Mucosa of descending colon (tissue), 3 donors: ENCODE results near the gene ACOX3. TPM values are rescaled to one million over a fixed set of nuclear protein-coding genes. Genes with fewer than 3 reads are reported as not detected.
"Not testable (repeated sequence)": the region's sequence is repeated elsewhere in the genome, so short reads cannot be mapped to it uniquely, and the experiment has no call there.

Experiments
- ATAC-seq: fragments of 200-7000 bp; cut with Tn5 transposase; one replicate; pipeline ENCODE4 v1.9.1; 2020; ENCODE audit warnings: mild to moderate bottlenecking, moderate library complexity
- DNase-seq, 3 donors: peaks; one replicate each; pipeline ENCODE4 v3.0.0-alpha.2; 2020
- H3K36me3 ChIP-seq: fragments of 200-600 bp; one replicate; pipeline ENCODE4 v1.8.0; 2021; ENCODE audit warnings: low read depth, mild to moderate bottlenecking
- H3K4me1 ChIP-seq: fragments of 200-600 bp; one replicate; pipeline ENCODE4 v1.8.0; 2021; ENCODE audit warnings: low read depth, mild to moderate bottlenecking
- H3K4me3 ChIP-seq: fragments of 200-600 bp; one replicate; pipeline ENCODE4 v1.8.0; 2021; ENCODE audit warnings: mild to moderate bottlenecking
- H3K9me3 ChIP-seq: fragments of 200-600 bp; one replicate; pipeline ENCODE4 v1.8.0; 2021; ENCODE audit warnings: mild to moderate bottlenecking
- intact Hi-C, 2 donors: fragments of 100-400 bp; cut with DNase I in 1 of 2; cut with micrococcal nuclease in 1 of 2; formaldehyde crosslinking; loops; one replicate each; pipeline versions ENCODE4 v1.11.0 to v1.11.1; 2022; cut with DNase I, micrococcal nuclease
- total RNA-seq, 3 donors: library from RNA; stranded (reverse); fragmentation: NEBNext Ultra II Directional in 2 of 3; extraction: Animal tissue kit (Norgen Biotek cat#: 25700) in 2 of 3; gene quantifications; one replicate each; pipeline versions ENCODE4 v1.2.1 to v1.2.4, GENCODE V29; 2021 to 2023
- TF ChIP-seq, protein P1 (sequence below): fragments of 200-600 bp; IDR thresholded peaks from one replicate; pipeline ENCODE4 v1.8.0; 2022; ENCODE audit warnings: antibody characterized with exemption, mild to moderate bottlenecking
- donor health status: DM: no; HTN: no; CAD: no; lungs with moderate emphysema.
- donor health status: DM: no; HTN: no; CAD: no.
- donor health status: DM: no; HTN: yes; CAD: no.

ACOX3 gene
- total RNA-seq, 3 donors from 2014 or later = 22.4 to 34.7 (median 26.0) TPM

DNA sequence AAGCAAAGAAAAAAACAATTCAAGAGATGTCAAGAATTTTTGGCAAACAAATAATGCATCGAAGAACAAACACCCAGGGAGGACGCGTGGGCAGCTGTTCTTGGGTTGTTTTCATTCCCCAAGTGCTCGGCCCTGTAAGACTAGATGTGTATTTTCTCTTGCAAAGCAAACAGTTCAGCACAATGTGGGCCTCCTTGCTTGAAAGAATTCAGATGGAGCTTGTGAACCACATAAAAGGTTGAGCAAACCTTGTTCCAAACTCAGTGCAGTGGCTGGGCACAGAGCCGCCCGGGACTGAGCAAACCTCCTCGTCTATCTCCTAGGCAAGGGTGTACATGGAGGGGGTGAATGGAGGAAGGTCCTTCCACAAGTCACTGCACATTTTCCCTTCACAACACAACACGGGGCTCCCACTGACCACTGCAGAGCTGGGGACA lies 88.6 kb downstream of the ACOX3 start:
- ATAC-seq = no peak
- TF ChIP-seq, protein P1, sequence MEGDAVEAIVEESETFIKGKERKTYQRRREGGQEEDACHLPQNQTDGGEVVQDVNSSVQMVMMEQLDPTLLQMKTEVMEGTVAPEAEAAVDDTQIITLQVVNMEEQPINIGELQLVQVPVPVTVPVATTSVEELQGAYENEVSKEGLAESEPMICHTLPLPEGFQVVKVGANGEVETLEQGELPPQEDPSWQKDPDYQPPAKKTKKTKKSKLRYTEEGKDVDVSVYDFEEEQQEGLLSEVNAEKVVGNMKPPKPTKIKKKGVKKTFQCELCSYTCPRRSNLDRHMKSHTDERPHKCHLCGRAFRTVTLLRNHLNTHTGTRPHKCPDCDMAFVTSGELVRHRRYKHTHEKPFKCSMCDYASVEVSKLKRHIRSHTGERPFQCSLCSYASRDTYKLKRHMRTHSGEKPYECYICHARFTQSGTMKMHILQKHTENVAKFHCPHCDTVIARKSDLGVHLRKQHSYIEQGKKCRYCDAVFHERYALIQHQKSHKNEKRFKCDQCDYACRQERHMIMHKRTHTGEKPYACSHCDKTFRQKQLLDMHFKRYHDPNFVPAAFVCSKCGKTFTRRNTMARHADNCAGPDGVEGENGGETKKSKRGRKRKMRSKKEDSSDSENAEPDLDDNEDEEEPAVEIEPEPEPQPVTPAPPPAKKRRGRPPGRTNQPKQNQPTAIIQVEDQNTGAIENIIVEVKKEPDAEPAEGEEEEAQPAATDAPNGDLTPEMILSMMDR = no peak
- Histone ChIP-seq H3K36me3 (no peaks in the 10 kb centered on the region), H3K4me3 (no peak overlapping the region), H3K9me3 (no peaks in the 10 kb centered on the region), H3K4me1 (no peaks in the 10 kb centered on the region)
- intact Hi-C loops = no loop called here
- no peak for DNase-seq

DNA sequence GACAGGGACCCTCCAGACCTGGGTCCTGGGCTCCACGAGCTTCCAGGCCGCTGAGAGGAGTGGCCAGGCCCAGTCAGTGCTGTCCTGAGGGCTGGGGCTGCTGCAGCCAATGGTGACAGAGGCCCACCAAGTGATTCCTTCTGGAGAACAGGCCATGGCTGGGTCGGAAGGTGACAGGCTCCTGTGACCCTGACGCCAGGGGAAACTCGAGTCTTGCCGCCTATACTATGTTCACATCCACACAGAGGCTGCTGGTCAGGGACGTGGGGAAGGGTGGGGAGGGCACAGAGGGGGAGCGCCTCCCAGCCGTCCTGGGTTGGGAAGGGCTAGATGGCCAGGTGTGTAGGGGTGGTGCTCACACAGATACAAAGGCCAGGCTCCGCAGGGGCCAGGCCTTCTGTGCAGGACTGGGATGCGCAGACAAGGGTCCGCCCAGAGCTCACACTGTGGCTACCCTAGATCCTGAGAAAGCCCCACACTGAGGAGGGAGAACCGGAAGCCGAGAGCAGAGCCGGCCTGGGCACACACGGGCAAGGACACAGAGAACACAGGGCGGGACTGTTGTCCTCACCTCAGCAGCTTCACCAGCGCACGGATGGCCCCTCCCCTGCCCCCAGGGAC lies 89.6 kb downstream of the ACOX3 start:
- TF ChIP-seq, protein P1 = no peak
- H3K4me3 ChIP-seq = no peak overlapping the region
- no peaks in the 10 kb centered on the region for H3K36me3 ChIP-seq
- intact Hi-C loops = no loop called here
- H3K9me3 ChIP-seq = no peaks in the 10 kb centered on the region
- no peak for ATAC-seq
- DNase-seq = no peak
- no peaks in the 10 kb centered on the region for H3K4me1 ChIP-seq

DNA sequence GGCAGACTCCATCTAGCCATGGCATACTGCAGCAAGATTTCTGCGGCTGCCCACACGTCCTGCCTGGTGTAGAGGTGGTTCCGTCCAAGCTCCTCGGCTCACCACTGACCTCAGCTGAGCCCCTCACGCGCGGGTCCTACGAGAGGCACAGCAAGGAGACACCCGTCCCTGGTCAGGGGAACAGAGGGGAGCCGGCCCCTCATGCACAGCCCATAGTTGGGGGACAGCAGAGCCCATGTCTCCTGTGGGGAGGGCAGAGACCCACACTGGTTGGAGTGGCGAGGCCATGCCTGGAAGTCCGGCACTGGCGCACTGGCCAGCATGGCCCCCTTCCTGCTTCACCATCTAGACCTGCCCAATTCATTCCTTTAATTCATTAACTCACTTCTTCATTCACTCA lies 90.2 kb downstream of the ACOX3 start:
- intact Hi-C loops = no loop called here
- TF ChIP-seq, protein P1 = no peak
- H3K4me1 ChIP-seq = no peaks in the 10 kb centered on the region
- H3K9me3 ChIP-seq = no peaks in the 10 kb centered on the region
- no peaks in the 10 kb centered on the region for H3K36me3 ChIP-seq
- ATAC-seq (no peak), DNase-seq (no peak)
- no peak overlapping the region for H3K4me3 ChIP-seq

DNA sequence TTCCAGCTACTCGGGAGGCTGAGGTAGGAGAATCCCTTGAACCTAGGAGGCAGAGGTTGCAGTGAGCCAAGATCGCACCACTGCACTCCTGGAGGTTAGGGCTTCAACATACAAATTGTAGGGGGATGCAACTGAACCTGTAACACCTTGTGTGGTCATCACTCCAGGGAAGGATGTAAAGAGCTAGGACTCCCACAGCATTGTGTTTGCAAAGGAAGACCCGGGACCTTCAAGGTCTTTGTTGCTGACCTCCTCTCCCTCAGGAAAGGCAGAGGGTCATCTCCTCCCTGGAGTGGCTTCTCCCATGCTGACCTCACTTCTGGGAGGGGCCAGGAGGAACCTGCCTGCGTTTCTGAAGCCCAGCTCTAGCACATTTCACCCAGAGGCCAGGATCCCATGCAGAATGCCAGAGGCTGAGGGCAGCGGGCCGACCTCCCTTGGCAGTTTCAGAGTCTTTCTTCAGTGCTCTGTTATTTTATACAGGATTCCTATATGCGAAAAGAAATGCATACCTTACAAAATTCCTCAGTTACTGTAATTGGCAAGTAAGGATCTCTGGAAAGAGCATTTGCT lies 90.8 kb downstream of the ACOX3 start:
- ATAC-seq = no peak
- Histone ChIP-seq H3K36me3 (no peaks in the 10 kb centered on the region), H3K4me3 (no peak overlapping the region), H3K9me3 (no peaks in the 10 kb centered on the region), H3K4me1 (no peaks in the 10 kb centered on the region)
- intact Hi-C loops = no loop called here
- TF ChIP-seq, protein P1 = no peak
- DNase-seq = no peak

DNA sequence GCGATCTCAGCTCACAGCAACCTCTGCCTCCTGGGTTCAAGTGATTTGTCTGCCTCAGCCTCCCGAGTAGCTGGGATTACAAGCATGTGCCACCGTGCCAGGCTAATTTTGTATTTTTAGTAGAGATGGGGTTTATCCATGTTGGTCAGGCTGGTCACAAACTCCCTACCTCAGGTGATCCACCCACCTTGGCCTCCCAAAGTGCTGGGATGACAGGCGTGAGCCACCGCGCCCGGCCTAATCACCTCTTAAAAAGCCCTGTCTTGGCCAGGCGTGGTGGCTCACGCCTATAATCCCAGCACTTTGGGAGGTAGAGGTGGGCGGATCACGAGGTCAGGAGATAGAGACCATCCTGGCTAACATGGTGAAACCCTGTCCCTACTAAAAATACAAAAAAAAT lies 91.3 kb downstream of the ACOX3 start:
- intact Hi-C loops, ATAC-seq, DNase-seq, H3K4me1 ChIP-seq, H3K4me3 ChIP-seq, H3K36me3 ChIP-seq, H3K9me3 ChIP-seq: not testable (repeated sequence)

DNA sequence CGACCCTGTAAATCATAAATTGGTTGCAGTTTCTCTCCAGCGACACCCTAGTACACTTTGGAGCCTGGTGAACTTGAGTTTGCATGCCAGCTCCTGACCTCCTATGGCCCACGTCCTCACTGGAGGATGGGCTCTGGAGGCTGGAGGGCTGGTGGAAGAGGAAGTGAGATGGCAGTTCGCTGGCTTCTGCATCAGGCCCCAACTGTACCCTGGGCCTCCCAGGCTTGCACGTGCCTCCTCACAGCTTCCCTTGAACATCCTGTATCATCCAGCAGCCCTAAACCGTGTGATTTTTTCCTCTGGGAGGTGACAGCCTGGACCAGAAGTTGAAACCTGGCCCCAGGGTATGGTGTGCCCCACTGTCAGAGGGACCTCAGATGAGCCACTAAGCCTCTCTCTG lies 92.5 kb downstream of the ACOX3 start:
- no peaks in the 10 kb centered on the region for H3K36me3 ChIP-seq
- H3K9me3 ChIP-seq = no peaks in the 10 kb centered on the region
- no peak for DNase-seq
- intact Hi-C loops = no loop called here
- H3K4me3 ChIP-seq = no peak overlapping the region
- H3K4me1 ChIP-seq = no peaks in the 10 kb centered on the region
- no peak for ATAC-seq
- TF ChIP-seq, protein P1 = no peak
